SK-N-SH treated with all-trans-retinoic acid at 6 μM for 48 hours (cell line): ENCODE data around the gene HERC2.

Experiments used
- ATAC-seq: fragments of 200-7000 bp; cut with Tn5 transposase; 3 replicates; pipeline ENCODE4 v1.9.1; 2020; ENCODE audit warnings: mild to moderate bottlenecking, moderate library complexity
- ARNTL ChIP-seq: fragments of 450-650 bp; formaldehyde crosslinking; IDR thresholded peaks from 2 replicates; pipeline ENCODE4 v1.5.0; 2020; ENCODE audit warnings: low read depth, mild to moderate bottlenecking, moderate library complexity, borderline replicate concordance
- BACH2 ChIP-seq: fragments of 250-450 bp; sonication (Bioruptor Pico); IDR thresholded peaks from 2 replicates; pipeline ENCODE4 v1.9.0; 2021; ENCODE audit warnings: mild to moderate bottlenecking, borderline replicate concordance
- CSDC2 ChIP-seq: fragments of 250-450 bp; sonication (Bioruptor Pico); IDR thresholded peaks from 2 replicates; pipeline ENCODE4 v1.5.0; 2020; ENCODE audit warnings: mild to moderate bottlenecking, moderate library complexity
- ISL1 ChIP-seq: fragments of 250-450 bp; sonication (Bioruptor Pico); IDR thresholded peaks from 2 replicates; pipeline ENCODE4 v2.1.2; 2022; ENCODE audit warnings: mild to moderate bottlenecking, moderate library complexity
- OSR1 ChIP-seq: fragments of 250-450 bp; sonication (Bioruptor Pico); IDR thresholded peaks from 2 replicates; pipeline ENCODE4 v1.8.0; 2022; ENCODE audit warnings: moderate library complexity, mild to moderate bottlenecking, inconsistent platforms
- PPARA ChIP-seq: fragments of 250-450 bp; sonication (Bioruptor Pico); IDR thresholded peaks from 2 replicates; pipeline ENCODE4 v1.5.0; 2020; ENCODE audit warnings: mild to moderate bottlenecking, borderline replicate concordance
- RARB ChIP-seq: fragments of 250-450 bp; sonication (Bioruptor Pico); IDR thresholded peaks from 2 replicates; pipeline ENCODE4 v1.8.0; 2021; ENCODE audit warnings: mild to moderate bottlenecking, moderate library complexity
- SNAI2 ChIP-seq: fragments of 250-450 bp; sonication (Bioruptor Pico); IDR thresholded peaks from 2 replicates; pipeline ENCODE4 v1.5.0; 2020; ENCODE audit warnings: mild to moderate bottlenecking, moderate library complexity
- TCF4 ChIP-seq: fragments of 250-450 bp; sonication (Bioruptor Pico); IDR thresholded peaks from 2 replicates; pipeline ENCODE4 v1.8.0; 2021; ENCODE audit warnings: mild to moderate bottlenecking, moderate library complexity, borderline replicate concordance
- TOX ChIP-seq: fragments of 250-450 bp; sonication (Bioruptor Pico); IDR thresholded peaks from 2 replicates; pipeline ENCODE4 v1.8.0; 2021; ENCODE audit warnings: mild to moderate bottlenecking, moderate library complexity, borderline replicate concordance
- ZC3H10 ChIP-seq: fragments of 250-450 bp; sonication (Bioruptor Pico); IDR thresholded peaks from 2 replicates; pipeline ENCODE4 v1.5.1; 2021; ENCODE audit warnings: mild to moderate bottlenecking, moderate library complexity
- ZFP3 ChIP-seq: fragments of 250-450 bp; sonication (Bioruptor Pico); IDR thresholded peaks from 2 replicates; pipeline ENCODE4 v1.5.0; 2020; ENCODE audit warnings: mild to moderate bottlenecking, moderate library complexity
- ZFP30 ChIP-seq: fragments of 450-650 bp; formaldehyde crosslinking; IDR thresholded peaks from 2 replicates; pipeline ENCODE4 v1.5.0; 2022; ENCODE audit warnings: mild to moderate bottlenecking, moderate library complexity
- ZNF565 ChIP-seq: fragments of 450-650 bp; formaldehyde crosslinking; conservative IDR thresholded peaks from 2 replicates; pipeline ENCODE4 v1.5.0; 2020; ENCODE audit warnings: low read depth, mild to moderate bottlenecking, moderate library complexity
- ZNF70 ChIP-seq: fragments of 450-650 bp; formaldehyde crosslinking; IDR thresholded peaks from 2 replicates; pipeline ENCODE4 v1.5.0; 2020; ENCODE audit warnings: mild to moderate bottlenecking, moderate library complexity
- ZNF8 ChIP-seq: fragments of 450-650 bp; formaldehyde crosslinking; IDR thresholded peaks from 2 replicates; pipeline ENCODE4 v1.5.0; 2020; ENCODE audit warnings: mild to moderate bottlenecking, moderate library complexity
- TF ChIP-seq, protein P1 (sequence below): fragments of 250-450 bp; sonication (Bioruptor Pico); IDR thresholded peaks from 2 replicates; pipeline ENCODE4 v1.8.0; 2020; ENCODE audit warnings: mild to moderate bottlenecking, moderate library complexity, borderline replicate concordance
- TF ChIP-seq, protein P2 (sequence below): fragments of 250-450 bp; sonication (Bioruptor Pico); IDR thresholded peaks from 2 replicates; pipeline ENCODE4 v1.5.1; 2020; ENCODE audit warnings: low read depth, mild to moderate bottlenecking, moderate library complexity
- TF ChIP-seq, protein P3 (sequence below): fragments of 250-450 bp; sonication (Bioruptor Pico); IDR thresholded peaks from 2 replicates; pipeline ENCODE4 v1.8.0; 2021; ENCODE audit warnings: low read depth, mild to moderate bottlenecking, moderate library complexity, borderline replicate concordance
- TF ChIP-seq, protein P4 (sequence below): fragments of 250-450 bp; sonication (Bioruptor Pico); IDR thresholded peaks from 2 replicates; pipeline ENCODE4 v1.5.0; 2020; ENCODE audit warnings: mild to moderate bottlenecking, moderate library complexity
- TF ChIP-seq, protein P5 (sequence below): fragments of 250-450 bp; sonication (Bioruptor Pico); IDR thresholded peaks from 2 replicates; pipeline ENCODE4 v1.5.1; 2021; ENCODE audit warnings: mild to moderate bottlenecking, moderate library complexity

The HERC2 gene

DNA sequence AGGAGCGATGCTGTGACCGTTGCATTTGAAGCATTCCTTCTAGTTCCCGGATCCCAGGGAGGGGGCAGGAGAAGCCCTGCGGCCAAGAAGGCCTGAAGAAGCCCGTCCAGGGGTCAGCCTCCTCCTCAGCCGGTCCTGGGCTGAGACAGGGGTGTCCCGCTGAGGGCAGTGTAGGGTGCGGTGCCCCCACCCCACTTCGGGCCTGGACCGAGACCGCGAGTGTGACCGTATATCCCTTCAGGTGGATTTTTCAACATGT is 225.6 kb downstream of the HERC2 start (continued):
- TF ChIP-seq, protein P1, sequence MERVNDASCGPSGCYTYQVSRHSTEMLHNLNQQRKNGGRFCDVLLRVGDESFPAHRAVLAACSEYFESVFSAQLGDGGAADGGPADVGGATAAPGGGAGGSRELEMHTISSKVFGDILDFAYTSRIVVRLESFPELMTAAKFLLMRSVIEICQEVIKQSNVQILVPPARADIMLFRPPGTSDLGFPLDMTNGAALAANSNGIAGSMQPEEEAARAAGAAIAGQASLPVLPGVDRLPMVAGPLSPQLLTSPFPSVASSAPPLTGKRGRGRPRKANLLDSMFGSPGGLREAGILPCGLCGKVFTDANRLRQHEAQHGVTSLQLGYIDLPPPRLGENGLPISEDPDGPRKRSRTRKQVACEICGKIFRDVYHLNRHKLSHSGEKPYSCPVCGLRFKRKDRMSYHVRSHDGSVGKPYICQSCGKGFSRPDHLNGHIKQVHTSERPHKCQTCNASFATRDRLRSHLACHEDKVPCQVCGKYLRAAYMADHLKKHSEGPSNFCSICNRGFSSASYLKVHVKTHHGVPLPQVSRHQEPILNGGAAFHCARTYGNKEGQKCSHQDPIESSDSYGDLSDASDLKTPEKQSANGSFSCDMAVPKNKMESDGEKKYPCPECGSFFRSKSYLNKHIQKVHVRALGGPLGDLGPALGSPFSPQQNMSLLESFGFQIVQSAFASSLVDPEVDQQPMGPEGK (CRISPR knock-in tag), result no peak
- TF ChIP-seq RARB (no peak), ISL1 (CRISPR knock-in tag) (no peak), ARNTL (CRISPR knock-in tag) (no peak)
- TF ChIP-seq, protein P2, sequence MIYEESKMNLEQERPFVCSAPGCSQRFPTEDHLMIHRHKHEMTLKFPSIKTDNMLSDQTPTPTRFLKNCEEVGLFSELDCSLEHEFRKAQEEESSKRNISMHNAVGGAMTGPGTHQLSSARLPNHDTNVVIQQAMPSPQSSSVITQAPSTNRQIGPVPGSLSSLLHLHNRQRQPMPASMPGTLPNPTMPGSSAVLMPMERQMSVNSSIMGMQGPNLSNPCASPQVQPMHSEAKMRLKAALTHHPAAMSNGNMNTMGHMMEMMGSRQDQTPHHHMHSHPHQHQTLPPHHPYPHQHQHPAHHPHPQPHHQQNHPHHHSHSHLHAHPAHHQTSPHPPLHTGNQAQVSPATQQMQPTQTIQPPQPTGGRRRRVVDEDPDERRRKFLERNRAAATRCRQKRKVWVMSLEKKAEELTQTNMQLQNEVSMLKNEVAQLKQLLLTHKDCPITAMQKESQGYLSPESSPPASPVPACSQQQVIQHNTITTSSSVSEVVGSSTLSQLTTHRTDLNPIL, result no peak

DNA sequence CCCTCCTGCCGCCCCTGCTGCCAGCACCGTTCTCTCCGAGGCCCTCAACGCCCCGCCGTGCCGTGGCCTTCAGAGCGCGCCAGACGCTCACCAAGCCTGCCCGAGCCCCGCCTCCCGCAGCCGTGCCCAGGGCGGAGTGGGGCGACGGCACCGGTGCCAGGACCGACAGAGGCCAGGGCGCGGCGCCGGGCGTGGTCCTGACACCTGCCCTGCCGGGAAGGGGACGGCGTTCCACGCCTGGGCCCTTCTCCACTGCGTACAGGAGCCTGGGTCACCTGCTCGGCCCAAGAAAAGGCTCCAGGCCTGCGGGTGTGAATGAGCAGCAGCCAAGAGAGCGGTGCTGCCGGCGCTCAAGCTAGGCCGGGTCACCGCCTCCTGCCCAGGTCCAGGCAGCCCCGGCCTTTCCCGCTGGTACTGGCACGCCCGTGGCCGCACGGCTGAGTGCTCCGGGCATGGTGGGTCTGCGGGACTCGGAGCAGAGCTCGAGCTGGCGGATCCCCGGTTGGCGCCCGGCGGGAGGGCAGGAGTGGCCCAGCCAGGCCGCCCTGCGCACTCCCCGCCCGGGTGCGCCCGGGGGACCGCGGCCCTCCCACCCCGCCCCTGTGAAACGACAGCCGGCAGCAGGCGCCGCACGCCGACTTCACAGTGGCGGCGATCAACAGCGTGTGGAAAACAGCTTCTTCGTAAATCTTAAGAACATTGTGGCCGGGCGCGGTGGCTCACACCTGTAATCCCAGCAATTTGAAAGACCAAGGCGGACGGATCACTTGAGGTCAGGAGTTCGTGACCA is 227.1 kb downstream of the HERC2 start:
- TF ChIP-seq SNAI2 (CRISPR knock-in tag), result no peak
- TF ChIP-seq, protein P2, result no peak
- no peak for TF ChIP-seq ZNF70 (CRISPR knock-in tag)
- TF ChIP-seq ZNF8 (CRISPR knock-in tag), result no peak
- no peak for TF ChIP-seq RARB
- no peak for TF ChIP-seq PPARA (CRISPR knock-in tag)
- TF ChIP-seq, protein P3, sequence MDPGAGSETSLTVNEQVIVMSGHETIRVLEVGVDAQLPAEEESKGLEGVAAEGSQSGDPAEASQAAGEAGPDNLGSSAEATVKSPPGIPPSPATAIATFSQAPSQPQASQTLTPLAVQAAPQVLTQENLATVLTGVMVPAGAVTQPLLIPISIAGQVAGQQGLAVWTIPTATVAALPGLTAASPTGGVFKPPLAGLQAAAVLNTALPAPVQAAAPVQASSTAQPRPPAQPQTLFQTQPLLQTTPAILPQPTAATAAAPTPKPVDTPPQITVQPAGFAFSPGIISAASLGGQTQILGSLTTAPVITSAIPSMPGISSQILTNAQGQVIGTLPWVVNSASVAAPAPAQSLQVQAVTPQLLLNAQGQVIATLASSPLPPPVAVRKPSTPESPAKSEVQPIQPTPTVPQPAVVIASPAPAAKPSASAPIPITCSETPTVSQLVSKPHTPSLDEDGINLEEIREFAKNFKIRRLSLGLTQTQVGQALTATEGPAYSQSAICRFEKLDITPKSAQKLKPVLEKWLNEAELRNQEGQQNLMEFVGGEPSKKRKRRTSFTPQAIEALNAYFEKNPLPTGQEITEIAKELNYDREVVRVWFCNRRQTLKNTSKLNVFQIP (CRISPR knock-in tag), result no peak
- TF ChIP-seq ZFP30, result no peak
- TF ChIP-seq CSDC2 (CRISPR knock-in tag), result no peak
- no peak for TF ChIP-seq ZNF565 (CRISPR knock-in tag)
- no peak for TF ChIP-seq ARNTL (CRISPR knock-in tag)
- TF ChIP-seq ISL1 (CRISPR knock-in tag), result no peak
- TF ChIP-seq, protein P4, sequence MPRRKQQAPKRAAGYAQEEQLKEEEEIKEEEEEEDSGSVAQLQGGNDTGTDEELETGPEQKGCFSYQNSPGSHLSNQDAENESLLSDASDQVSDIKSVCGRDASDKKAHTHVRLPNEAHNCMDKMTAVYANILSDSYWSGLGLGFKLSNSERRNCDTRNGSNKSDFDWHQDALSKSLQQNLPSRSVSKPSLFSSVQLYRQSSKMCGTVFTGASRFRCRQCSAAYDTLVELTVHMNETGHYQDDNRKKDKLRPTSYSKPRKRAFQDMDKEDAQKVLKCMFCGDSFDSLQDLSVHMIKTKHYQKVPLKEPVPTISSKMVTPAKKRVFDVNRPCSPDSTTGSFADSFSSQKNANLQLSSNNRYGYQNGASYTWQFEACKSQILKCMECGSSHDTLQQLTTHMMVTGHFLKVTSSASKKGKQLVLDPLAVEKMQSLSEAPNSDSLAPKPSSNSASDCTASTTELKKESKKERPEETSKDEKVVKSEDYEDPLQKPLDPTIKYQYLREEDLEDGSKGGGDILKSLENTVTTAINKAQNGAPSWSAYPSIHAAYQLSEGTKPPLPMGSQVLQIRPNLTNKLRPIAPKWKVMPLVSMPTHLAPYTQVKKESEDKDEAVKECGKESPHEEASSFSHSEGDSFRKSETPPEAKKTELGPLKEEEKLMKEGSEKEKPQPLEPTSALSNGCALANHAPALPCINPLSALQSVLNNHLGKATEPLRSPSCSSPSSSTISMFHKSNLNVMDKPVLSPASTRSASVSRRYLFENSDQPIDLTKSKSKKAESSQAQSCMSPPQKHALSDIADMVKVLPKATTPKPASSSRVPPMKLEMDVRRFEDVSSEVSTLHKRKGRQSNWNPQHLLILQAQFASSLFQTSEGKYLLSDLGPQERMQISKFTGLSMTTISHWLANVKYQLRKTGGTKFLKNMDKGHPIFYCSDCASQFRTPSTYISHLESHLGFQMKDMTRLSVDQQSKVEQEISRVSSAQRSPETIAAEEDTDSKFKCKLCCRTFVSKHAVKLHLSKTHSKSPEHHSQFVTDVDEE, result no peak
- TF ChIP-seq BACH2 (CRISPR knock-in tag), result no peak
- no peak for TF ChIP-seq ZFP3 (CRISPR knock-in tag)
- TF ChIP-seq TOX (CRISPR knock-in tag), result no peak
- TF ChIP-seq ZC3H10 (CRISPR knock-in tag), result no peak
- ATAC-seq, result peak; percentile 5

DNA sequence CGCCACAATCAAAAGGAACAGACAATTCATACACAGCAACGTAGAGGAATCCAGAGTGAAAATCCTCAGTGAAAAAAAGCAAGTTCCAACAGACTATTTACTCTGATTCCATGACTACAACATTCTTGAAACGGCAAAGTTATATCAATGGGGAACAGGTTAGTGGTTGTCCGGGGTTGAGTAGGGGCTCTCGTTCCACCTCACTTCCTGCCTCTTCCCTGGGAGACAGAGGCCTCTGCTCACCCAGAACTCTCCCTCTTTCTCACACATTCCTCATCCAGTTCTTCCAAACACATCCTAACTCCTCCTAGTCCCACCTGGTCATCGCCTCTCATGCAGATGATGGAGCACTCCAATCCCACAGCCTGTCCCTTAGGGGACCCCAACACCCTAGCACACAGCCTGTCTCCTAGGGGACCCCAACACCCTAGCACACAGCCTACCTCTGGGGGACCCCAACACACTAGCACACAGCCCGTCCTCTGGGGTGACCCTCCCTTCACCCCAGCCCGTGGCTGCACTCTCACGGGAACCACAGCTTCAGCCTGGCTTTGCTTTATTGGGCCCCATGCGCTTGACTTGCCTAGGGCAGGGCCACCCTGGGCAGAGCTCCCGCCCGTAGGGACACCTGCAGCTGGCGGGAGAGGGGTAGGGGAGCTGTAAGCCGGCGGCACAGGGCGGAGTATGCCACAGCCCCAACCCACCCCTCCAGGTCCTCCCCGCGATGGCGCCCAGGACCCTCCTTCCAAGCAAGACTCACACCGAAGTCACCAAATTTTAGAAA is 228.0 kb downstream of the HERC2 start:
- no peak for ATAC-seq
- TF ChIP-seq, protein P3 (CRISPR knock-in tag), result no peak
- TF ChIP-seq ZFP3 (CRISPR knock-in tag), result no peak
- no peak for TF ChIP-seq BACH2 (CRISPR knock-in tag)
- TF ChIP-seq CSDC2 (CRISPR knock-in tag), result no peak
- no peak for TF ChIP-seq ISL1 (CRISPR knock-in tag)
- TF ChIP-seq ZNF8 (CRISPR knock-in tag), result no peak
- no peak for TF ChIP-seq OSR1
- no peak for TF ChIP-seq RARB
- TF ChIP-seq, protein P1 (CRISPR knock-in tag), result no peak
- TF ChIP-seq SNAI2 (CRISPR knock-in tag), result no peak
- TF ChIP-seq ARNTL (CRISPR knock-in tag), result no peak
- TF ChIP-seq TCF4 (CRISPR knock-in tag), result no peak
- TF ChIP-seq, protein P5, sequence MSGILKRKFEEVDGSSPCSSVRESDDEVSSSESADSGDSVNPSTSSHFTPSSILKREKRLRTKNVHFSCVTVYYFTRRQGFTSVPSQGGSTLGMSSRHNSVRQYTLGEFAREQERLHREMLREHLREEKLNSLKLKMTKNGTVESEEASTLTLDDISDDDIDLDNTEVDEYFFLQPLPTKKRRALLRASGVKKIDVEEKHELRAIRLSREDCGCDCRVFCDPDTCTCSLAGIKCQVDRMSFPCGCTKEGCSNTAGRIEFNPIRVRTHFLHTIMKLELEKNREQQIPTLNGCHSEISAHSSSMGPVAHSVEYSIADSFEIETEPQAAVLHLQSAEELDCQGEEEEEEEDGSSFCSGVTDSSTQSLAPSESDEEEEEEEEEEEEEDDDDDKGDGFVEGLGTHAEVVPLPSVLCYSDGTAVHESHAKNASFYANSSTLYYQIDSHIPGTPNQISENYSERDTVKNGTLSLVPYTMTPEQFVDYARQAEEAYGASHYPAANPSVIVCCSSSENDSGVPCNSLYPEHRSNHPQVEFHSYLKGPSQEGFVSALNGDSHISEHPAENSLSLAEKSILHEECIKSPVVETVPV (CRISPR knock-in tag), result no peak
- TF ChIP-seq ZC3H10 (CRISPR knock-in tag), result no peak
